H1 (cell line): Measurements from ENCODE around the gene PRKAB1. TPM values are rescaled to one million over a fixed set of nuclear protein-coding genes. Genes with fewer than 3 reads are reported as not detected.

ENCODE experiments used
- EZH2 ChIP-seq: fragments of 200-600 bp; sonication (generic); IDR thresholded peaks from 2 replicates; pipeline ENCODE4 v1.7.1; 2012; ENCODE audit warnings: low read depth, mild to moderate bottlenecking, moderate library complexity, low read length, inconsistent platforms; ENCODE audit not compliant: severe bottlenecking
- POLR2AphosphoS5 ChIP-seq: IDR thresholded peaks from 2 replicates; pipeline ENCODE4 v1.6.1; 2011; ENCODE audit warnings: low read depth, low read length
- POU5F1 ChIP-seq: IDR thresholded peaks from 2 replicates; pipeline ENCODE4 v1.6.1; 2011; ENCODE audit warnings: low read depth, mild to moderate bottlenecking, low read length, moderate library complexity
- YY1 ChIP-seq: IDR thresholded peaks from 2 replicates; pipeline ENCODE4 v1.6.1; 2011; ENCODE audit warnings: low read depth, mild to moderate bottlenecking, low read length
- polyA plus RNA-seq, 7 experiments: library from polyadenylated mRNA; depleted of rRNA in 3 of 7; stranded (reverse) in 5 of 7; unstranded in 2 of 7; fragments of >200 nt in 5 of 7; fragments of 200-250 nt in 2 of 7; gene quantifications; 1 replicate in 5 of 7; 2 replicates in 1 of 7; 4 replicates in 1 of 7; pipeline versions ENCODE4 v1.2.1 to v1.2.3, GENCODE V29; 2011 to 2013; ENCODE audit warnings: missing spikeins in 2 of 7, mixed read lengths in 2 of 7
- total RNA-seq: library from RNA; stranded (reverse); fragmentation: NEBNext Ultra II Directional; extraction: Animal tissue kit (Norgen Biotek cat#: 25700); gene quantifications from 2 replicates; pipeline ENCODE4 v1.2.1, GENCODE V29; 2021
- TF ChIP-seq, protein P1 (sequence below): fragments of 300-600 bp; sonication (generic); IDR thresholded peaks from 2 replicates; pipeline ENCODE4 v1.7.1; 2012; ENCODE audit warnings: low read length, moderate library complexity, mild to moderate bottlenecking, inconsistent platforms; ENCODE audit not compliant: insufficient replicate concordance
- TF ChIP-seq, protein P2 (sequence below), 3 experiments: IDR thresholded peaks; 1 replicate in 2 of 3; 2 replicates in 1 of 3; pipeline versions ENCODE4 v1.5.1 to v1.6.1; 2011; ENCODE audit warnings: low read length in 3 of 3, mild to moderate bottlenecking in 3 of 3, inconsistent platforms in 2 of 3, low read depth in 1 of 3, moderate library complexity in 1 of 3; ENCODE audit not compliant: insufficient read depth in 1 of 3; ENCODE audit errors: control extremely low read depth in 1 of 3

Gene PRKAB1
- total and polyA plus RNA-seq, 2 of the 8 experiments (the other 6 are each of a cell fraction or from before 2014, with no cell fraction given) = 24.0 to 32.1 TPM

GRCh38 chr12:119631930-119632678 is 35.8 kb upstream of the PRKAB1 start (continued):
- TF ChIP-seq, protein P1, sequence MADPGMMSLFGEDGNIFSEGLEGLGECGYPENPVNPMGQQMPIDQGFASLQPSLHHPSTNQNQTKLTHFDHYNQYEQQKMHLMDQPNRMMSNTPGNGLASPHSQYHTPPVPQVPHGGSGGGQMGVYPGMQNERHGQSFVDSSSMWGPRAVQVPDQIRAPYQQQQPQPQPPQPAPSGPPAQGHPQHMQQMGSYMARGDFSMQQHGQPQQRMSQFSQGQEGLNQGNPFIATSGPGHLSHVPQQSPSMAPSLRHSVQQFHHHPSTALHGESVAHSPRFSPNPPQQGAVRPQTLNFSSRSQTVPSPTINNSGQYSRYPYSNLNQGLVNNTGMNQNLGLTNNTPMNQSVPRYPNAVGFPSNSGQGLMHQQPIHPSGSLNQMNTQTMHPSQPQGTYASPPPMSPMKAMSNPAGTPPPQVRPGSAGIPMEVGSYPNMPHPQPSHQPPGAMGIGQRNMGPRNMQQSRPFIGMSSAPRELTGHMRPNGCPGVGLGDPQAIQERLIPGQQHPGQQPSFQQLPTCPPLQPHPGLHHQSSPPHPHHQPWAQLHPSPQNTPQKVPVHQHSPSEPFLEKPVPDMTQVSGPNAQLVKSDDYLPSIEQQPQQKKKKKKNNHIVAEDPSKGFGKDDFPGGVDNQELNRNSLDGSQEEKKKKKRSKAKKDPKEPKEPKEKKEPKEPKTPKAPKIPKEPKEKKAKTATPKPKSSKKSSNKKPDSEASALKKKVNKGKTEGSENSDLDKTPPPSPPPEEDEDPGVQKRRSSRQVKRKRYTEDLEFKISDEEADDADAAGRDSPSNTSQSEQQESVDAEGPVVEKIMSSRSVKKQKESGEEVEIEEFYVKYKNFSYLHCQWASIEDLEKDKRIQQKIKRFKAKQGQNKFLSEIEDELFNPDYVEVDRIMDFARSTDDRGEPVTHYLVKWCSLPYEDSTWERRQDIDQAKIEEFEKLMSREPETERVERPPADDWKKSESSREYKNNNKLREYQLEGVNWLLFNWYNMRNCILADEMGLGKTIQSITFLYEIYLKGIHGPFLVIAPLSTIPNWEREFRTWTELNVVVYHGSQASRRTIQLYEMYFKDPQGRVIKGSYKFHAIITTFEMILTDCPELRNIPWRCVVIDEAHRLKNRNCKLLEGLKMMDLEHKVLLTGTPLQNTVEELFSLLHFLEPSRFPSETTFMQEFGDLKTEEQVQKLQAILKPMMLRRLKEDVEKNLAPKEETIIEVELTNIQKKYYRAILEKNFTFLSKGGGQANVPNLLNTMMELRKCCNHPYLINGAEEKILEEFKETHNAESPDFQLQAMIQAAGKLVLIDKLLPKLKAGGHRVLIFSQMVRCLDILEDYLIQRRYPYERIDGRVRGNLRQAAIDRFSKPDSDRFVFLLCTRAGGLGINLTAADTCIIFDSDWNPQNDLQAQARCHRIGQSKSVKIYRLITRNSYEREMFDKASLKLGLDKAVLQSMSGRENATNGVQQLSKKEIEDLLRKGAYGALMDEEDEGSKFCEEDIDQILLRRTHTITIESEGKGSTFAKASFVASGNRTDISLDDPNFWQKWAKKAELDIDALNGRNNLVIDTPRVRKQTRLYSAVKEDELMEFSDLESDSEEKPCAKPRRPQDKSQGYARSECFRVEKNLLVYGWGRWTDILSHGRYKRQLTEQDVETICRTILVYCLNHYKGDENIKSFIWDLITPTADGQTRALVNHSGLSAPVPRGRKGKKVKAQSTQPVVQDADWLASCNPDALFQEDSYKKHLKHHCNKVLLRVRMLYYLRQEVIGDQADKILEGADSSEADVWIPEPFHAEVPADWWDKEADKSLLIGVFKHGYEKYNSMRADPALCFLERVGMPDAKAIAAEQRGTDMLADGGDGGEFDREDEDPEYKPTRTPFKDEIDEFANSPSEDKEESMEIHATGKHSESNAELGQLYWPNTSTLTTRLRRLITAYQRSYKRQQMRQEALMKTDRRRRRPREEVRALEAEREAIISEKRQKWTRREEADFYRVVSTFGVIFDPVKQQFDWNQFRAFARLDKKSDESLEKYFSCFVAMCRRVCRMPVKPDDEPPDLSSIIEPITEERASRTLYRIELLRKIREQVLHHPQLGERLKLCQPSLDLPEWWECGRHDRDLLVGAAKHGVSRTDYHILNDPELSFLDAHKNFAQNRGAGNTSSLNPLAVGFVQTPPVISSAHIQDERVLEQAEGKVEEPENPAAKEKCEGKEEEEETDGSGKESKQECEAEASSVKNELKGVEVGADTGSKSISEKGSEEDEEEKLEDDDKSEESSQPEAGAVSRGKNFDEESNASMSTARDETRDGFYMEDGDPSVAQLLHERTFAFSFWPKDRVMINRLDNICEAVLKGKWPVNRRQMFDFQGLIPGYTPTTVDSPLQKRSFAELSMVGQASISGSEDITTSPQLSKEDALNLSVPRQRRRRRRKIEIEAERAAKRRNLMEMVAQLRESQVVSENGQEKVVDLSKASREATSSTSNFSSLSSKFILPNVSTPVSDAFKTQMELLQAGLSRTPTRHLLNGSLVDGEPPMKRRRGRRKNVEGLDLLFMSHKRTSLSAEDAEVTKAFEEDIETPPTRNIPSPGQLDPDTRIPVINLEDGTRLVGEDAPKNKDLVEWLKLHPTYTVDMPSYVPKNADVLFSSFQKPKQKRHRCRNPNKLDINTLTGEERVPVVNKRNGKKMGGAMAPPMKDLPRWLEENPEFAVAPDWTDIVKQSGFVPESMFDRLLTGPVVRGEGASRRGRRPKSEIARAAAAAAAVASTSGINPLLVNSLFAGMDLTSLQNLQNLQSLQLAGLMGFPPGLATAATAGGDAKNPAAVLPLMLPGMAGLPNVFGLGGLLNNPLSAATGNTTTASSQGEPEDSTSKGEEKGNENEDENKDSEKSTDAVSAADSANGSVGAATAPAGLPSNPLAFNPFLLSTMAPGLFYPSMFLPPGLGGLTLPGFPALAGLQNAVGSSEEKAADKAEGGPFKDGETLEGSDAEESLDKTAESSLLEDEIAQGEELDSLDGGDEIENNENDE = no peak
- no peak for TF ChIP-seq YY1
- no peak for TF ChIP-seq POU5F1
- TF ChIP-seq POLR2AphosphoS5 = no peak
- TF ChIP-seq EZH2 = no peak
- TF ChIP-seq, protein P2, sequence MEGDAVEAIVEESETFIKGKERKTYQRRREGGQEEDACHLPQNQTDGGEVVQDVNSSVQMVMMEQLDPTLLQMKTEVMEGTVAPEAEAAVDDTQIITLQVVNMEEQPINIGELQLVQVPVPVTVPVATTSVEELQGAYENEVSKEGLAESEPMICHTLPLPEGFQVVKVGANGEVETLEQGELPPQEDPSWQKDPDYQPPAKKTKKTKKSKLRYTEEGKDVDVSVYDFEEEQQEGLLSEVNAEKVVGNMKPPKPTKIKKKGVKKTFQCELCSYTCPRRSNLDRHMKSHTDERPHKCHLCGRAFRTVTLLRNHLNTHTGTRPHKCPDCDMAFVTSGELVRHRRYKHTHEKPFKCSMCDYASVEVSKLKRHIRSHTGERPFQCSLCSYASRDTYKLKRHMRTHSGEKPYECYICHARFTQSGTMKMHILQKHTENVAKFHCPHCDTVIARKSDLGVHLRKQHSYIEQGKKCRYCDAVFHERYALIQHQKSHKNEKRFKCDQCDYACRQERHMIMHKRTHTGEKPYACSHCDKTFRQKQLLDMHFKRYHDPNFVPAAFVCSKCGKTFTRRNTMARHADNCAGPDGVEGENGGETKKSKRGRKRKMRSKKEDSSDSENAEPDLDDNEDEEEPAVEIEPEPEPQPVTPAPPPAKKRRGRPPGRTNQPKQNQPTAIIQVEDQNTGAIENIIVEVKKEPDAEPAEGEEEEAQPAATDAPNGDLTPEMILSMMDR (IDR thresholded peaks at IDR 0.05; ENCODE audit: control extremely low read depth in 1 of 3, insufficient read depth in 1 of 3, low read depth in 1 of 3, low read length in 3 of 3) = no peak
- TF ChIP-seq, all 59 proteins: peak for 0
